Activated naive CD4-positive, alpha-beta T cell treated with anti-CD3 and anti-CD28 coated beads, Interleukin-2, amount 50 U/mL, for 16 hours (primary cell): ENCODE data around the gene TEX47.

ENCODE experiments used
- DNase-seq: peaks from one replicate; pipeline ENCODE4 v3.0.0-alpha.2; 2020

The TEX47 gene

GRCh38 chr7:88795553-88795952, at the start of gene TEX47:
Gene TEX47 (minus strand): TSS chr7:88795737. CDS start chr7:88794942, 795 bp downstream.
- no peak for DNase-seq

- no peak for DNase-seq
These were observed 49.6 kb upstream of the TEX47 start for GRCh38 chr7:88845091-88845490.

GRCh38 chr7:88842201-88842600, 46.7 kb upstream of the TEX47 start:
- no peak for DNase-seq

- DNase-seq: no peak
These were observed 39.7 kb upstream of the TEX47 start for GRCh38 chr7:88835147-88835728.

- no peak for DNase-seq
These were observed 30.7 kb upstream of the TEX47 start for GRCh38 chr7:88826222-88826621.

- no peak for DNase-seq
These were observed 23.0 kb upstream of the TEX47 start for GRCh38 chr7:88818552-88818951.

GRCh38 chr7:88806280-88807037, 10.9 kb upstream of the TEX47 start:
- DNase-seq: no peak

GRCh38 chr7:88801046-88801445, 5.5 kb upstream of the TEX47 start:
- DNase-seq: no peak

GRCh38 chr7:88792361-88792760, 3.2 kb downstream of the TEX47 start:
- no peak for DNase-seq

- no peak for DNase-seq
These were observed 3.6 kb downstream of the TEX47 start for GRCh38 chr7:88791891-88792290.

- no peak for DNase-seq
These were observed 6.0 kb downstream of the TEX47 start for GRCh38 chr7:88789480-88790064.

- DNase-seq: no peak
These were observed 7.8 kb downstream of the TEX47 start for GRCh38 chr7:88787777-88788176.

GRCh38 chr7:88775838-88776237, 19.7 kb downstream of the TEX47 start:
- DNase-seq: no peak

GRCh38 chr7:88772776-88773175, 22.8 kb downstream of the TEX47 start:
- no peak for DNase-seq

GRCh38 chr7:88771417-88771816, 24.1 kb downstream of the TEX47 start:
- DNase-seq: no peak

GRCh38 chr7:88761779-88762178, 33.8 kb downstream of the TEX47 start:
- DNase-seq: no peak

- DNase-seq: no peak
These were observed 35.4 kb downstream of the TEX47 start for GRCh38 chr7:88760136-88760515.

GRCh38 chr7:88759230-88760135, 36.1 kb downstream of the TEX47 start, which contains the start of gene ZNF804B:
Gene ZNF804B (plus strand): TSS chr7:88759700. CDS start chr7:88759977, 277 bp downstream.
- no peak for DNase-seq

GRCh38 chr7:88758381-88759229, 36.9 kb downstream of the TEX47 start:
- DNase-seq: no peak

- no peak for DNase-seq
These were observed 38.2 kb downstream of the TEX47 start for GRCh38 chr7:88757371-88757770.

GRCh38 chr7:88756802-88757201, 38.7 kb downstream of the TEX47 start:
- no peak for DNase-seq

- DNase-seq: no peak
These were observed 49.4 kb downstream of the TEX47 start for GRCh38 chr7:88746126-88746525.
